Activated naive CD4-positive, alpha-beta T cell treated with anti-CD3 and anti-CD28 coated beads, Interleukin-2, amount 10 ng/mL, durations not matched to agents 7 days and 5 days (primary cell): ENCODE data around the gene ZHX3.
"Not testable (repeated sequence)": the region's sequence is repeated elsewhere in the genome, so short reads cannot be mapped to it uniquely, and the experiment has no call there.

Experiments used
- CTCF ChIA-PET: fragments of 350-600 bp; sonication (Branson Sonifier 250); formaldehyde crosslinking; loops from one replicate; lab custom pipeline; 2021; ENCODE audit warnings: antibody characterized with exemption; lab: Charles Lee
- DNase-seq: peaks from one replicate; pipeline ENCODE4 v3.0.0-alpha.2; 2020
- H3K27ac Mint-ChIP-seq: one replicate; pipeline ENCODE4 v1.8.0; 2021; ENCODE audit warnings: mild to moderate bottlenecking, moderate library complexity, mixed read lengths
- H3K27me3 Mint-ChIP-seq: one replicate; pipeline ENCODE4 v1.8.0; 2021; ENCODE audit warnings: mild to moderate bottlenecking, mixed read lengths
- H3K36me3 Mint-ChIP-seq: one replicate; pipeline ENCODE4 v1.8.0; 2021; ENCODE audit warnings: mixed read lengths
- H3K4me1 Mint-ChIP-seq: one replicate; pipeline ENCODE4 v1.8.0; 2021; ENCODE audit warnings: mixed read lengths
- H3K4me3 Mint-ChIP-seq: one replicate; pipeline ENCODE4 v1.8.0; 2021; ENCODE audit warnings: mild to moderate bottlenecking, moderate library complexity, mixed read lengths
- H3K9me3 Mint-ChIP-seq: one replicate; pipeline ENCODE4 v1.8.0; 2021; ENCODE audit warnings: mixed read lengths

ZHX3 gene

GRCh38 chr20:41133709-41134361 lies 183.7 kb downstream of the ZHX3 start:
- peak; percentile 54 for DNase-seq
- Mint-ChIP-seq H3K27ac (no peak overlapping the region), H3K4me3 (no peak overlapping the region), H3K36me3 (peaks cover 9% of the 10 kb centered on the region), H3K4me1 (peaks cover 33% of the 10 kb centered on the region), H3K9me3 (no peaks in the 10 kb centered on the region), H3K27me3 (no peaks in the 10 kb centered on the region)
- CTCF ChIA-PET: interaction anchor here (1.1 to 12.7 kb wide), 19 partner anchors 9 to 208 kb away, joined by 4 to 240 read pairs (median 11); partner anchors contain the start of gene LPIN3

- not testable (repeated sequence) for H3K27ac Mint-ChIP-seq, H3K4me3 Mint-ChIP-seq, H3K36me3 Mint-ChIP-seq, H3K9me3 Mint-ChIP-seq, H3K27me3 Mint-ChIP-seq, DNase-seq
- CTCF ChIA-PET: interaction anchor here (0.7 to 12.7 kb wide), 7 partner anchors 25 to 207 kb away, joined by 3 to 240 read pairs (median 4); no protein-coding TSS in a partner anchor
- peaks cover 33% of the 10 kb centered on the region for H3K4me1 Mint-ChIP-seq
Observed at GRCh38 chr20:41132388-41132775, 185.1 kb downstream of the ZHX3 start.

- no peak overlapping the region for H3K4me3 Mint-ChIP-seq
- H3K36me3 Mint-ChIP-seq: peaks cover 7% of the 10 kb centered on the region
- CTCF ChIA-PET: interaction anchor here (0.6 to 12.7 kb wide), 6 partner anchors 11 to 164 kb away, joined by 3 to 240 read pairs (median 4); no protein-coding TSS in a partner anchor
- DNase-seq: peak; percentile 19
- peaks cover 33% of the 10 kb centered on the region for H3K4me1 Mint-ChIP-seq
- no peaks in the 10 kb centered on the region for H3K9me3 Mint-ChIP-seq
- H3K27me3 Mint-ChIP-seq: no peaks in the 10 kb centered on the region
- peak overlapping the region; percentile 9 for H3K27ac Mint-ChIP-seq
Observed at GRCh38 chr20:41131594-41132387, 185.7 kb downstream of the ZHX3 start.
